GM12878 (cell line): ENCODE measurements around the gene INO80E. TPM values are rescaled to one million over a fixed set of nuclear protein-coding genes. Genes with fewer than 3 reads are reported as not detected.
"Not testable (repeated sequence)": the region's sequence is repeated elsewhere in the genome, so short reads cannot be mapped to it uniquely, and the experiment has no call there.

Source experiments
- ATAC-seq: fragments of 200-7000 bp; cut with Tn5 transposase; 3 replicates; pipeline ENCODE4 v1.9.1; 2020; ENCODE audit warnings: mild to moderate bottlenecking, moderate library complexity
- BruUV-seq: library from RNA; stranded (reverse); fragments of 400-500 nt; replicated peaks from 2 replicates; lab custom pipeline; 2021; lab: Mats Ljungman, UMichigan
- CTCF ChIA-PET: fragments of 300-600 bp; sonication (Branson Sonifier 250); formaldehyde crosslinking; extraction: SDS; loops from one replicate; lab custom pipeline; 2021; ENCODE audit warnings: inconsistent platforms; lab: Yijun Ruan, JAX
- POLR2A ChIA-PET: fragments of 350-600 bp; formaldehyde crosslinking; extraction: SDS; loops from one replicate; lab custom pipeline; 2021; ENCODE audit warnings: inconsistent platforms; lab: Charles Lee
- RAD21 ChIA-PET: fragments of 300-600 bp; sonication (Branson Sonifier 250); formaldehyde crosslinking; loops from one replicate; lab custom pipeline; 2023; ENCODE audit warnings: antibody characterized with exemption; ENCODE audit not compliant: unreplicated experiment; lab: Charles Lee
- SMC1A ChIA-PET: fragments of 300-600 bp; sonication (Branson Sonifier 250); formaldehyde crosslinking; loops from one replicate; lab custom pipeline; 2023; ENCODE audit not compliant: unreplicated experiment, uncharacterized antibody; lab: Charles Lee
- DNase-seq: peaks from one replicate; pipeline ENCODE4 v3.0.0-alpha.2; 2011; ENCODE audit warnings: low read depth, low spot score
- FAIRE-seq: peaks from 3 replicates; lab custom pipeline; 2011; peaks lifted over from hg19 to GRCh38; lab: Jason Lieb, UNC
- H2AFZ ChIP-seq: 2 replicates; pipeline ENCODE4 v1.6.0; 2011; ENCODE audit warnings: low read depth, low read length, control low read depth; ENCODE audit not compliant: control insufficient read depth
- H3K27ac ChIP-seq: 2 replicates; pipeline ENCODE4 v1.5.1; 2011; ENCODE audit warnings: control low read depth; ENCODE audit not compliant: control insufficient read depth, insufficient read depth
- H3K27me3 ChIP-seq, 2 experiments: replicated peaks in 1 of 2; 2 replicates each; pipeline versions ENCODE4 v1.6.0 to v1.6.1; 2011; ENCODE audit warnings: low read length in 1 of 2; ENCODE audit not compliant: control insufficient read depth in 2 of 2, insufficient read depth in 2 of 2
- H3K36me3 ChIP-seq, 2 experiments: 2 replicates each; pipeline ENCODE4 v1.5.1; 2011; ENCODE audit warnings: low read length in 1 of 2; ENCODE audit not compliant: control insufficient read depth in 2 of 2, insufficient read depth in 2 of 2
- H3K4me1 ChIP-seq: 2 replicates; pipeline ENCODE4 v1.6.1; 2011; ENCODE audit warnings: mild to moderate bottlenecking, low read length, moderate library complexity, mixed read lengths; ENCODE audit not compliant: control insufficient read depth, insufficient read depth
- H3K4me2 ChIP-seq: 2 replicates; pipeline ENCODE4 v1.6.0; 2011; ENCODE audit warnings: control low read depth; ENCODE audit not compliant: control insufficient read depth, insufficient read depth
- H3K4me3 ChIP-seq: fragments of 200-600 bp; sonication (generic); 2 replicates; pipeline ENCODE4 v1.5.1; 2016
- H3K79me2 ChIP-seq: 2 replicates; pipeline ENCODE4 v1.6.0; 2011; ENCODE audit warnings: low read length; ENCODE audit not compliant: control insufficient read depth, insufficient read depth
- H3K9ac ChIP-seq: 2 replicates; pipeline ENCODE4 v1.8.0; 2011; ENCODE audit warnings: low read length, control low read depth, mixed read lengths; ENCODE audit not compliant: control insufficient read depth, insufficient read depth
- H3K9me3 ChIP-seq: replicated peaks from 3 replicates; pipeline ENCODE4 v1.5.1; 2011; ENCODE audit warnings: mild to moderate bottlenecking, low read length; ENCODE audit not compliant: control insufficient read depth, insufficient read depth
- H4K20me1 ChIP-seq: 2 replicates; pipeline ENCODE4 v1.6.0; 2011; ENCODE audit not compliant: control insufficient read depth, insufficient read depth
- BHLHE40 ChIP-seq, 2 experiments: fragments of 450-650 bp in 1 of 2; IDR thresholded peaks; 2 replicates each; pipeline ENCODE4 v1.6.1; 2011 to 2017; ENCODE audit warnings: low read depth in 2 of 2, borderline replicate concordance in 1 of 2, improper control_type of control experiment in 1 of 2, low read length in 1 of 2, mild to moderate bottlenecking in 1 of 2
- CBFB ChIP-seq: IDR thresholded peaks from 2 replicates; pipeline ENCODE4 v1.6.1; 2016; ENCODE audit warnings: antibody characterized with exemption, low read depth
- CBX5 ChIP-seq: sonication (generic); IDR thresholded peaks from 2 replicates; pipeline ENCODE4 v1.6.1; 2016; ENCODE audit warnings: low read depth, moderate library complexity, mild to moderate bottlenecking, inconsistent platforms
- ESRRA ChIP-seq: IDR thresholded peaks from 2 replicates; pipeline ENCODE4 v1.6.1; 2012; ENCODE audit warnings: mild to moderate bottlenecking, low read length, improper control_type of control experiment
- HDGF ChIP-seq: fragments of 450-650 bp; IDR thresholded peaks from 2 replicates; pipeline ENCODE4 v1.6.1; 2016; ENCODE audit warnings: antibody characterized with exemption
- MYB ChIP-seq: fragments of 150-350 bp; IDR thresholded peaks from 2 replicates; pipeline ENCODE4 v1.6.1; 2014; ENCODE audit warnings: mild to moderate bottlenecking, low read depth, low read length, borderline replicate concordance
- SIN3A ChIP-seq: IDR thresholded peaks from 2 replicates; pipeline ENCODE4 v1.6.1; 2012; ENCODE audit warnings: low read depth, low read length, improper control_type of control experiment
- WGBS: methylation state at CpG from one replicate; pipeline ENCODE4 v1.1.6; 2016; ENCODE audit warnings: low lambda C conversion rate; ENCODE audit not compliant: insufficient replicate concordance, insufficient coverage; ENCODE audit errors: missing lambda C conversion rate; 5-methylcytosine and 5-hydroxymethylcytosine counted together
- in situ Hi-C: fragments of 300-500 bp; cut with MboI; formaldehyde crosslinking; loops from 9 replicates; pipeline ENCODE4 v1.14.3; 2018; ENCODE audit warnings: mixed read lengths
- intact Hi-C: fragments of 100-400 bp; cut with micrococcal nuclease; formaldehyde crosslinking; loops from one replicate; pipeline ENCODE4 v1.14.2; 2022; ENCODE audit not compliant: unreplicated experiment
- polyA plus RNA-seq, 11 experiments: library from polyadenylated mRNA; depleted of rRNA in 4 of 11; unstranded in 6 of 11; stranded (reverse) in 5 of 11; fragments of >200 nt; fragmentation: Nextera tagmentation in 4 of 11; fragmentation: Illumina TruSeq in 1 of 11; extraction: Ambion mirVana in 4 of 11; extraction: Trizol in 1 of 11; gene quantifications; 1 replicate in 1 of 11; 2 replicates in 10 of 11; pipeline versions ENCODE4 v1.2.1 to v1.2.3, GENCODE V29; 2011 to 2016; ENCODE audit warnings: inconsistent platforms in 2 of 11, missing spikeins in 2 of 11, low read depth in 1 of 11
- total RNA-seq, 4 experiments: library from RNA; depleted of rRNA in 3 of 4; stranded (reverse); fragments of >200 nt in 3 of 4; fragmentation: Illumina TruSeq in 1 of 4; extraction: Trizol in 1 of 4; gene quantifications; 2 replicates each; pipeline versions ENCODE4 v1.2.1 to v1.2.3, GENCODE V29; 2013 to 2021
- TF ChIP-seq, protein P1 (sequence below): fragments of 450-650 bp; IDR thresholded peaks from 2 replicates; pipeline ENCODE4 v1.6.1; 2018; ENCODE audit warnings: borderline replicate concordance, mild to moderate bottlenecking; ENCODE audit not compliant: partially characterized antibody
- TF ChIP-seq, protein P2 (sequence below): fragments of 450-650 bp; IDR thresholded peaks from 2 replicates; pipeline ENCODE4 v1.6.1; 2016; ENCODE audit warnings: mild to moderate bottlenecking
- TF ChIP-seq, protein P3 (sequence below): fragments of 450-650 bp; IDR thresholded peaks from 2 replicates; pipeline ENCODE4 v1.6.1; 2017; ENCODE audit warnings: mild to moderate bottlenecking

INO80E gene
- total and polyA plus RNA-seq, 10 of the 15 experiments (the other 5 are each of a cell fraction or from before 2014, with no cell fraction given): 0.39 to 74.0 (median 33.0) TPM

DNA sequence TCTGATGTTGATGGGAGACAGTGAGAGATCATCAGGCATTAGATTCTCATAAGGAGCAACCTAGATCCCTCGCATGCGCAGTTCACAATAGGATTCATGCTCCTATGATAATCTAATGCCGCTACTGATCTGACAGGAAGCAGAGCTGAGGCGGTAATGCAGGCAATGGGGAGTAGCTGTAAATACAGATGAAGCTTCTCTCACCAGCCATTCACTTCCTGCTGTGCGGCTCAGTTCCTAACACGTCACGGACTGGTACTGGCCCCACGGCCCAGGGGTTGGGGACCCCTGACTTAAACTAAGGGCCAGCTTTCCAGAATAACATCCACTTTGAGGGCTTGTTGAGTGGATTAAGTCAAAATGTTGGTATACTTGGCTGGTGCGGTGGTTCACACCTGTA, 36.7 kb upstream of the INO80E start (continued):
- TF ChIP-seq MYB (no peak), SIN3A (no peak), HDGF (no peak), CBFB (no peak), BHLHE40 (IDR thresholded peaks at IDR 0.05; ENCODE audit: borderline replicate concordance in 1 of 2, low read depth in 2 of 2, low read length in 1 of 2) (no peak), ESRRA (no peak), CBX5 (no peak)
- TF ChIP-seq, protein P1, sequence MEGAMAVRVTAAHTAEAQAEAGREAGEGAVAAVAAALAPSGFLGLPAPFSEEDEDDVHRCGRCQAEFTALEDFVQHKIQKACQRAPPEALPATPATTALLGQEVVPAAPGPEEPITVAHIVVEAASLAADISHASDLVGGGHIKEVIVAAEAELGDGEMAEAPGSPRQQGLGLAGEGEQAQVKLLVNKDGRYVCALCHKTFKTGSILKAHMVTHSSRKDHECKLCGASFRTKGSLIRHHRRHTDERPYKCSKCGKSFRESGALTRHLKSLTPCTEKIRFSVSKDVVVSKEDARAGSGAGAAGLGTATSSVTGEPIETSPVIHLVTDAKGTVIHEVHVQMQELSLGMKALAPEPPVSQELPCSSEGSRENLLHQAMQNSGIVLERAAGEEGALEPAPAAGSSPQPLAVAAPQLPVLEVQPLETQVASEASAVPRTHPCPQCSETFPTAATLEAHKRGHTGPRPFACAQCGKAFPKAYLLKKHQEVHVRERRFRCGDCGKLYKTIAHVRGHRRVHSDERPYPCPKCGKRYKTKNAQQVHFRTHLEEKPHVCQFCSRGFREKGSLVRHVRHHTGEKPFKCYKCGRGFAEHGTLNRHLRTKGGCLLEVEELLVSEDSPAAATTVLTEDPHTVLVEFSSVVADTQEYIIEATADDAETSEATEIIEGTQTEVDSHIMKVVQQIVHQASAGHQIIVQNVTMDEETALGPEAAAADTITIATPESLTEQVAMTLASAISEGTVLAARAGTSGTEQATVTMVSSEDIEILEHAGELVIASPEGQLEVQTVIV: no peak
- TF ChIP-seq, protein P2, sequence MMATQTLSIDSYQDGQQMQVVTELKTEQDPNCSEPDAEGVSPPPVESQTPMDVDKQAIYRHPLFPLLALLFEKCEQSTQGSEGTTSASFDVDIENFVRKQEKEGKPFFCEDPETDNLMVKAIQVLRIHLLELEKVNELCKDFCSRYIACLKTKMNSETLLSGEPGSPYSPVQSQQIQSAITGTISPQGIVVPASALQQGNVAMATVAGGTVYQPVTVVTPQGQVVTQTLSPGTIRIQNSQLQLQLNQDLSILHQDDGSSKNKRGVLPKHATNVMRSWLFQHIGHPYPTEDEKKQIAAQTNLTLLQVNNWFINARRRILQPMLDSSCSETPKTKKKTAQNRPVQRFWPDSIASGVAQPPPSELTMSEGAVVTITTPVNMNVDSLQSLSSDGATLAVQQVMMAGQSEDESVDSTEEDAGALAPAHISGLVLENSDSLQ: no peak
- TF ChIP-seq, protein P3, sequence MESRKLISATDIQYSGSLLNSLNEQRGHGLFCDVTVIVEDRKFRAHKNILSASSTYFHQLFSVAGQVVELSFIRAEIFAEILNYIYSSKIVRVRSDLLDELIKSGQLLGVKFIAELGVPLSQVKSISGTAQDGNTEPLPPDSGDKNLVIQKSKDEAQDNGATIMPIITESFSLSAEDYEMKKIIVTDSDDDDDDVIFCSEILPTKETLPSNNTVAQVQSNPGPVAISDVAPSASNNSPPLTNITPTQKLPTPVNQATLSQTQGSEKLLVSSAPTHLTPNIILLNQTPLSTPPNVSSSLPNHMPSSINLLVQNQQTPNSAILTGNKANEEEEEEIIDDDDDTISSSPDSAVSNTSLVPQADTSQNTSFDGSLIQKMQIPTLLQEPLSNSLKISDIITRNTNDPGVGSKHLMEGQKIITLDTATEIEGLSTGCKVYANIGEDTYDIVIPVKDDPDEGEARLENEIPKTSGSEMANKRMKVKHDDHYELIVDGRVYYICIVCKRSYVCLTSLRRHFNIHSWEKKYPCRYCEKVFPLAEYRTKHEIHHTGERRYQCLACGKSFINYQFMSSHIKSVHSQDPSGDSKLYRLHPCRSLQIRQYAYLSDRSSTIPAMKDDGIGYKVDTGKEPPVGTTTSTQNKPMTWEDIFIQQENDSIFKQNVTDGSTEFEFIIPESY: no peak

DNA sequence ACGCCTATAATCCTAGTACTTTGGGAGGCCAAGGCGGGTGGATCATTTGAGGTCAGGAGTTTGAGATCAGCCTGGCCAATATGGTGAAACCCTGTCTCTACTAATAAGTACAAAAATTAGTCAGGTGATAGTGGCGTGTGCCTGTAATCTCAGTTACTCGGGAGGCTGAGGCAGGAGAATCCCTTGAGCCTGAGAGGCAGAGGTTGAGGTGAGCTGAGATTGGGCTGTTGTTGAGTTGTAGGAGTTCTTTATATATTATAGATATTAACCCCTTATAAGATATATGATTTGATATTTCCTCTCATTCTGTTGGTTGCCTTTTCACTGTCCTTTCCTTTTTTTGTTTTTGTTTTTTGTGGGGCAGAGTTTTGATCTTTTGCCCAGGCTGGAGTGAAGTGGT, 36.2 kb upstream of the INO80E start:
- POLR2A ChIA-PET: interaction anchor here (3.4 kb wide), 1 partner anchor 14 kb away, joined by 53 read pairs; the partner anchor contains the start of gene TAOK2

More for the DNA sequence above, 36.2 kb upstream of the INO80E start:
- H3K36me3 ChIP-seq, H3K4me2 ChIP-seq, DNase-seq, H3K4me3 ChIP-seq, in situ Hi-C loops, H3K4me1 ChIP-seq, CTCF ChIA-PET, SMC1A ChIA-PET, FAIRE-seq, RAD21 ChIA-PET, H3K27me3 ChIP-seq, H3K79me2 ChIP-seq, H4K20me1 ChIP-seq, H2AFZ ChIP-seq, H3K9ac ChIP-seq, BruUV-seq, H3K27ac ChIP-seq, ATAC-seq, H3K9me3 ChIP-seq: not testable (repeated sequence)
- intact Hi-C loops: loop anchor here (5.0 kb wide), 1 partner anchor 33 kb away; the partner anchor contains the start of gene KCTD13
- WGBS: 63% methylated on average over 4 of the region's 4 CpGs
